ENCODE measurements around the gene CMPK1.

The CMPK1 gene

GRCh38 chr1:47378147-47378546 is 44.6 kb downstream of the CMPK1 start:
- H3K9me3 ChIP-seq (ENCODE audit: control insufficient read depth in 2 of 2, low read length in 2 of 2): no peaks in the 10 kb centered on the region
- H3K27me3 ChIP-seq (ENCODE audit: control insufficient read depth in 1 of 2, insufficient read depth in 2 of 2, low read length in 2 of 2): no peaks in the 10 kb centered on the region
- no peak overlapping the region for H3K4me3 ChIP-seq (ENCODE audit: low read length in 2 of 2)
- no peak overlapping the region for H3K27ac ChIP-seq (ENCODE audit: low read length)
- no peak overlapping the region for H3K9ac ChIP-seq (ENCODE audit: low read length in 2 of 2)
- no peaks in the 10 kb centered on the region for H3K4me1 ChIP-seq (ENCODE audit: control insufficient read depth, insufficient read depth, low read length)
- H3K36me3 ChIP-seq (ENCODE audit: control insufficient read depth in 2 of 2, insufficient read depth in 2 of 2, low read length in 2 of 2): peaks cover 17 to 23% of the 10 kb centered on the region in 2 donors

DNA sequence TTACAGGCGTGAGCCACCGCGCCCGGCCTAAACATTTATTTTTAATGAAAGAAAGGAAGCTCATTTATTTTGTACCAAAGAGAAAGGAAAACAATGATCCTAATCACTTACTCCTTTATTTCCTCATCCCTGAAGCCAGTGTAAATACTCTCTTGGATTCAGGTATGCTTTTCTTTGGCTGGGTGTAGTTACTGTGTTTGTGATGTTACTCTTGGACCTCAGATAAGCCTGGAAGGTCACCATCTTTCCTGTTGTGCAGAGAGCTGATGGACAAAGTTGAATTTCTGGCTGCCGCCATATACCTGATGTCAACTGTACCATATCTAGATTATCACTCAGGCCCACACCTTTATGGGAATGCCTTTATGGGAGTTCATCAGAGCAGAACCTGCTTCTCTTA is 47.1 kb downstream of the CMPK1 start:
- Histone ChIP-seq H3K27me3 (ENCODE audit: control insufficient read depth in 1 of 2, insufficient read depth in 2 of 2, low read length in 2 of 2) (no peaks in the 10 kb centered on the region), H3K4me3 (ENCODE audit: low read length in 2 of 2) (no peak overlapping the region), H3K9ac (ENCODE audit: low read length in 2 of 2) (no peak overlapping the region), H3K4me1 (ENCODE audit: control insufficient read depth, insufficient read depth, low read length) (no peaks in the 10 kb centered on the region), H3K27ac (ENCODE audit: low read length) (no peak overlapping the region), H3K9me3 (ENCODE audit: control insufficient read depth in 2 of 2, low read length in 2 of 2) (no peaks in the 10 kb centered on the region), H3K36me3 (ENCODE audit: control insufficient read depth in 2 of 2, insufficient read depth in 2 of 2, low read length in 2 of 2) (peaks cover 13 to 16% of the 10 kb centered on the region in 2 donors)

GRCh38 chr1:47382399-47382983 is 48.9 kb downstream of the CMPK1 start:
- no peaks in the 10 kb centered on the region for H3K27me3 ChIP-seq (ENCODE audit: control insufficient read depth in 1 of 2, insufficient read depth in 2 of 2, low read length in 2 of 2)
- no peak overlapping the region for H3K27ac ChIP-seq (ENCODE audit: low read length)
- H3K4me1 ChIP-seq (ENCODE audit: control insufficient read depth, insufficient read depth, low read length): no peaks in the 10 kb centered on the region
- H3K4me3 ChIP-seq (ENCODE audit: low read length in 2 of 2): no peak overlapping the region
- no peak overlapping the region for H3K9ac ChIP-seq (ENCODE audit: low read length in 2 of 2)
- H3K36me3 ChIP-seq (ENCODE audit: control insufficient read depth in 2 of 2, insufficient read depth in 2 of 2, low read length in 2 of 2): peaks cover 7 to 13% of the 10 kb centered on the region in 2 donors
- no peaks in the 10 kb centered on the region for H3K9me3 ChIP-seq (ENCODE audit: control insufficient read depth in 2 of 2, low read length in 2 of 2)

DNA sequence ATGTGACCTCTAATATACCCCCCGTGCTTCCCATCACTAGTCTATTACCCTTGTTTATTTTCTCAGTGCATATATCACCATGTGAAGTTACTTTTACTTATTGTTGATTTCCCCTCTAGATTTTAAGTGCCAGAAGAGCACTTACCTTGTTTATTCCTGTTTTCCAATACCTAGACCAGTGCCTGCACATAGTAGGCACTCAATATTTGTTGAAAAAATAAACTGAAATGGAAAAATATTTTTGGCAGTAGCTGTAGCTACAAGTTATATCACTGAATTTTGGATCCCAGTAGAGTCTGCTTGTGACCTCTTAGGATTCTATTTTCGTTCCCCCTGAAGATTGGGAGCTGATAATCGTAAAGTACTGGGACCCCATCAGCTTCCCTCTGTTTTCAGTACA is 50.5 kb downstream of the CMPK1 start:
- Histone ChIP-seq H3K27ac (ENCODE audit: low read length) (no peak overlapping the region), H3K4me3 (ENCODE audit: low read length in 2 of 2) (no peak overlapping the region), H3K27me3 (ENCODE audit: control insufficient read depth in 1 of 2, insufficient read depth in 2 of 2, low read length in 2 of 2) (no peaks in the 10 kb centered on the region), H3K9me3 (ENCODE audit: control insufficient read depth in 2 of 2, low read length in 2 of 2) (no peaks in the 10 kb centered on the region), H3K9ac (ENCODE audit: low read length in 2 of 2) (no peak overlapping the region), H3K4me1 (ENCODE audit: control insufficient read depth, insufficient read depth, low read length) (no peaks in the 10 kb centered on the region), H3K36me3 (ENCODE audit: control insufficient read depth in 2 of 2, insufficient read depth in 2 of 2, low read length in 2 of 2) (peaks cover 7 to 13% of the 10 kb centered on the region in 2 donors)

DNA sequence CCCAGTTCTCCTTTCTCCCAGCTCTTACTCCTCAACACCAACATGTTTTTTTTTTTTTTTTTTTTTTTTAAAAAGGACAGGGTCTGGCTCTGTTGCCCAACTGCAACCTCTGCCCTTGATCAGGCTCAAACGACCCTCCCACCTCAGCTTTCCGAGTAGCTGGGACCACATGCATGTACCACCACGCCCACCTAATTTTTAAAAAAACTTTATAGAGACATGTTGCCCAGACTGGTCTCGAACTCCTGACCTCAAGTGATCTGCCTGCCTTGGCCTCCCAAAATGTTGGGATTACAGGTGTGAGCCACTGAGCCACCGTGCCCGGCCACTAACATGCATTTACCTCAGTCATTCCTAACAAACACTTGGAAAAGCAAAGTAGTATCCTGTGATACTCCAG is 51.4 kb downstream of the CMPK1 start:
- Histone ChIP-seq H3K4me1 (ENCODE audit: control insufficient read depth, insufficient read depth, low read length) (no peaks in the 10 kb centered on the region), H3K27ac (ENCODE audit: low read length) (no peak overlapping the region), H3K36me3 (ENCODE audit: control insufficient read depth in 2 of 2, insufficient read depth in 2 of 2, low read length in 2 of 2) (peaks cover 7 to 10% of the 10 kb centered on the region in 2 donors), H3K9me3 (ENCODE audit: control insufficient read depth in 2 of 2, low read length in 2 of 2) (no peaks in the 10 kb centered on the region), H3K4me3 (ENCODE audit: low read length in 2 of 2) (no peak overlapping the region), H3K27me3 (ENCODE audit: control insufficient read depth in 1 of 2, insufficient read depth in 2 of 2, low read length in 2 of 2) (no peaks in the 10 kb centered on the region), H3K9ac (ENCODE audit: low read length in 2 of 2) (no peak overlapping the region)

DNA sequence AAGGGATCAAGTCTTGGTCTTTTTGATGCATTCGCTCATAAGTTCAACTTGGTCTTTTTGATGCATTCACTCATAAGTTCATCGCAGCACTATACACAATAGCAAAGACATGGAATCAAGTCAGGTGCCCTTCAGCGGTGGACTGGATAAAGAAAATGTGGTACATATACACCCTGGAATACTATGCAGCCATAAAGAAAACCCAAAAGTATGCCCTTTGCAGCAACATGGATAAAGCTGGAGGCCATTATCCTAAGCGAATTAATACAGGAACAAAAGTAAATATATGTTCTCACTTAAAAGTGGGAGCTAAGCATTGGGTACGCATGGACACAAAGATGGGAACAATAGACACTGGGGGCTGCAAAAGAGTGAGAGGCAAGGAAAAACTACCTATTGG is 52.7 kb downstream of the CMPK1 start:
- H3K27ac ChIP-seq (ENCODE audit: low read length): no peak overlapping the region
- H3K4me3 ChIP-seq (ENCODE audit: low read length in 2 of 2): no peak overlapping the region
- H3K36me3 ChIP-seq (ENCODE audit: control insufficient read depth in 2 of 2, insufficient read depth in 2 of 2, low read length in 2 of 2): peaks cover 4 to 7% of the 10 kb centered on the region in 2 donors
- H3K4me1 ChIP-seq (ENCODE audit: control insufficient read depth, insufficient read depth, low read length): no peaks in the 10 kb centered on the region
- no peaks in the 10 kb centered on the region for H3K9me3 ChIP-seq (ENCODE audit: control insufficient read depth in 2 of 2, low read length in 2 of 2)
- no peak overlapping the region for H3K9ac ChIP-seq (ENCODE audit: low read length in 2 of 2)
- no peaks in the 10 kb centered on the region for H3K27me3 ChIP-seq (ENCODE audit: control insufficient read depth in 1 of 2, insufficient read depth in 2 of 2, low read length in 2 of 2)

DNA sequence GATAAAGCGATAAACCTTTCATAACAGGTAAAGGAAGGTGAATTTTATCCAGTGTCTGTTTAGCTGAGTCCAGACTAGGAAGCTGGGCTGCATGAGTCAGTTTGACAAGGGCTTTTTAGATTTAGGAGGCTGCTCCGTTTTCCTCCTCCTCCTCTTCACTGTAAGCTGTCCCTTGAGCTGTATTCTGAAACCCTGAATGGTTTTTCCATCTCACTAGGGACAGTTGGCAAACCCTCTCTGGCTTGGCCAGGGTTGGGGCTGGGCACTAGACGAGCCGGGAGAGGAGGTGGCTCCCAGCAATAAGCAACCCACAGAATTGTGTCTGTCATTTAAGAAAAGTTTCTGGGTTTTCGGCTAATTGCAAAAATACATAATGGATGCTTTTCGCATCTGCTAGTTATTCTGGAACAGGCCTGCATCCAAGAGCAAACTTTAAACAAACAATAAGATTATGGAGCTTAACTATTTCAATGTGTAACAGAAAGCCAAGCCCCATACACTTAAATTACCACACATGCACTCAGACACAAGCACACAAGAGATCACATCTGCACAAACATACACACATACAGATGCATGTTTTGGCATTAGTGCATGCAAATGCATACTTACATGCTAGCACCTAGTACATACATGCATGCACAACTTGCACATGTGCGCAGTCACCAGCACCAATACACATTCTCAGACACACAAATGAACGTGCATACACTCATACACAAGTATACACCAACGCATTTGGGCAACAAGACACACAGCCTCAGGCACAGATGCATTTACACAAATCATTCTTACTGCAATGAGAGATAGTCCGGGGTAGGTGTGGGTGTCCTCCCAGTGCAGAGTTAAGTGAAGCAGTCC is 54.7 kb downstream of the CMPK1 start:
- peaks cover 0 to 2% of the 10 kb centered on the region in 2 donors for H3K36me3 ChIP-seq (ENCODE audit: control insufficient read depth in 2 of 2, insufficient read depth in 2 of 2, low read length in 2 of 2)
- H3K27ac ChIP-seq (ENCODE audit: low read length): no peak overlapping the region

DNA sequence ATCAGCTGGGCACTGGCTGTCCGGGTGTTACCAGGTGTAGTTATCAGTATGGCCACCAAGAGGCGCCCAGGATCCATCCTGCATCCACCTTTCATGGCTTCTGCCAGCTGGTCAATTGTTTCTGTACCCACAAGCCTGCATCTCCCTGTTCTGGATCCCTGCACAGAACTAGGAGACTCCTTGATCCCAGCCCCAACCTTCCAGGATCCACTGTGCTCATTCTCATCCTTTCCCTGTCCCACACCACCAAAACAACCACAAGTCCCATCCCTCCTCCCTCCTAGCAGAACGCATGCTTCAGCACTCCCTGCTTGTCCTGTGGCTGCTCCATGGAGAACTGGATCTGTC is 55.3 kb downstream of the CMPK1 start:
- Histone ChIP-seq H3K27me3 (ENCODE audit: control insufficient read depth in 1 of 2, insufficient read depth in 2 of 2, low read length in 2 of 2) (peaks cover 0 to 2% of the 10 kb centered on the region in 2 donors), H3K27ac (ENCODE audit: low read length) (no peak overlapping the region), H3K4me1 (ENCODE audit: control insufficient read depth, insufficient read depth, low read length) (no peaks in the 10 kb centered on the region), H3K9me3 (ENCODE audit: control insufficient read depth in 2 of 2, low read length in 2 of 2) (no peaks in the 10 kb centered on the region), H3K36me3 (ENCODE audit: control insufficient read depth in 2 of 2, insufficient read depth in 2 of 2, low read length in 2 of 2) (no peaks in the 10 kb centered on the region), H3K9ac (ENCODE audit: low read length in 2 of 2) (no peak overlapping the region), H3K4me3 (ENCODE audit: low read length in 2 of 2) (no peak overlapping the region)

More for the DNA sequence above, 54.7 kb downstream of the CMPK1 start:
- no peaks in the 10 kb centered on the region for H3K4me1 ChIP-seq (ENCODE audit: control insufficient read depth, insufficient read depth, low read length)
- no peak overlapping the region for H3K4me3 ChIP-seq (ENCODE audit: low read length in 2 of 2)
- H3K27me3 ChIP-seq (ENCODE audit: control insufficient read depth in 1 of 2, insufficient read depth in 2 of 2, low read length in 2 of 2): peaks cover 0 to 1% of the 10 kb centered on the region in 2 donors
- no peaks in the 10 kb centered on the region for H3K9me3 ChIP-seq (ENCODE audit: control insufficient read depth in 2 of 2, low read length in 2 of 2)
- no peak overlapping the region for H3K9ac ChIP-seq (ENCODE audit: low read length in 2 of 2)

DNA sequence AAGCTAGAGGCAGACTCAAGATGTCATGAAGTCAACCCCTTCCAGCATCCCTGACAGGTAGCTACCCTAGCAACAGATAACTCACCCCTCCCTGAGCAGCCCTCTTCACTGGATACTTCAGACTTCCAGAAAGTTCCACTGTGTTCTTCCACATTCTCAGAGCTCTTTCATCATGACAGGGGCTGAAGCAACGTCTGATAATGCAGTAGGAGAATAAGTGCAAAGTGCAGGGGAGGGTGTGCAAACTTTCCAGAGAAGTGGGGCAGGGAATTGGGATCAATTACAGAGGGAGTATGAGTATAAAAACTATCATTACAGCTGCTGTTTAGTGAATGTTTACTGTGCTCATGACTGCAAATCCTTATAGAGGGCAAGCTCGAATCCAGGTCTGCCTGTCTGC is 56.1 kb downstream of the CMPK1 start:
- H3K9me3 ChIP-seq (ENCODE audit: control insufficient read depth in 2 of 2, low read length in 2 of 2): no peaks in the 10 kb centered on the region
- no peak overlapping the region for H3K4me3 ChIP-seq (ENCODE audit: low read length in 2 of 2)
- H3K9ac ChIP-seq (ENCODE audit: low read length in 2 of 2): no peak overlapping the region

GRCh38 chr1:47390843-47391242 is 57.3 kb downstream of the CMPK1 start:
- peaks cover 3 to 5% of the 10 kb centered on the region in 2 donors for H3K27me3 ChIP-seq (ENCODE audit: control insufficient read depth in 1 of 2, insufficient read depth in 2 of 2, low read length in 2 of 2)
- no peaks in the 10 kb centered on the region for H3K9me3 ChIP-seq (ENCODE audit: control insufficient read depth in 2 of 2, low read length in 2 of 2)
- no peak overlapping the region for H3K9ac ChIP-seq (ENCODE audit: low read length in 2 of 2)
- no peaks in the 10 kb centered on the region for H3K4me1 ChIP-seq (ENCODE audit: control insufficient read depth, insufficient read depth, low read length)
- no peak overlapping the region for H3K27ac ChIP-seq (ENCODE audit: low read length)
- no peak overlapping the region for H3K4me3 ChIP-seq (ENCODE audit: low read length in 2 of 2)
- H3K36me3 ChIP-seq (ENCODE audit: control insufficient read depth in 2 of 2, insufficient read depth in 2 of 2, low read length in 2 of 2): no peaks in the 10 kb centered on the region

More for the DNA sequence above, 56.1 kb downstream of the CMPK1 start:
- H3K36me3 ChIP-seq (ENCODE audit: control insufficient read depth in 2 of 2, insufficient read depth in 2 of 2, low read length in 2 of 2): no peaks in the 10 kb centered on the region
- no peak overlapping the region for H3K27ac ChIP-seq (ENCODE audit: low read length)
- no peaks in the 10 kb centered on the region for H3K4me1 ChIP-seq (ENCODE audit: control insufficient read depth, insufficient read depth, low read length)
- H3K27me3 ChIP-seq (ENCODE audit: control insufficient read depth in 1 of 2, insufficient read depth in 2 of 2, low read length in 2 of 2): peaks cover 0 to 2% of the 10 kb centered on the region in 2 donors

DNA sequence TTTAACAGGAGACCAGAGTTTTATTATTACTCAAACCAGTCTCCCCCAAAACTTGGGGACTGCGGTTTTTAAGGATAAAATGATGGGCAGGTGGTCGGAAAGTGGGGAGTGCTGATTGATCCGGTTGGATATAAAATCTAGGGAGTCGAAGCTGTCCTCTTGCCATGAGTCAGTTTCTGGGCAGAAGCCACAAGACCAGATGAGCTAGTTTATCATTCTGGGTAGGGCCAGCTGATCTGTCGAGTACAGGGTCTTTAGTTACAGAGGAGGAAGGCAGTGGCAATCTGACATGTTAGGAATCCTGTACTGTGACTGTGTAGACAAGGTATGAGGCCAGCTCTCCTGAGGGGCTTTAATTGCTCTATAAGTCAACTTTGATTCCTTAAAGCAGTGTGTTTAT is 59.6 kb downstream of the CMPK1 start:
- Histone ChIP-seq H3K9ac (ENCODE audit: low read length in 2 of 2) (no peak overlapping the region), H3K27me3 (ENCODE audit: control insufficient read depth in 1 of 2, insufficient read depth in 2 of 2, low read length in 2 of 2) (peaks cover 6 to 15% of the 10 kb centered on the region in 2 donors), H3K4me1 (ENCODE audit: control insufficient read depth, insufficient read depth, low read length) (no peaks in the 10 kb centered on the region), H3K4me3 (ENCODE audit: low read length in 2 of 2) (no peak overlapping the region), H3K36me3 (ENCODE audit: control insufficient read depth in 2 of 2, insufficient read depth in 2 of 2, low read length in 2 of 2) (no peaks in the 10 kb centered on the region), H3K9me3 (ENCODE audit: control insufficient read depth in 2 of 2, low read length in 2 of 2) (no peaks in the 10 kb centered on the region), H3K27ac (ENCODE audit: low read length) (no peak overlapping the region)

Data from stomach smooth muscle (tissue), 2 donors.